Measurements from ENCODE around the gene TM7SF2.
"Not testable (repeated sequence)": the region's sequence is repeated elsewhere in the genome, so short reads cannot be mapped to it uniquely, and the experiment has no call there.

Gene TM7SF2

DNA sequence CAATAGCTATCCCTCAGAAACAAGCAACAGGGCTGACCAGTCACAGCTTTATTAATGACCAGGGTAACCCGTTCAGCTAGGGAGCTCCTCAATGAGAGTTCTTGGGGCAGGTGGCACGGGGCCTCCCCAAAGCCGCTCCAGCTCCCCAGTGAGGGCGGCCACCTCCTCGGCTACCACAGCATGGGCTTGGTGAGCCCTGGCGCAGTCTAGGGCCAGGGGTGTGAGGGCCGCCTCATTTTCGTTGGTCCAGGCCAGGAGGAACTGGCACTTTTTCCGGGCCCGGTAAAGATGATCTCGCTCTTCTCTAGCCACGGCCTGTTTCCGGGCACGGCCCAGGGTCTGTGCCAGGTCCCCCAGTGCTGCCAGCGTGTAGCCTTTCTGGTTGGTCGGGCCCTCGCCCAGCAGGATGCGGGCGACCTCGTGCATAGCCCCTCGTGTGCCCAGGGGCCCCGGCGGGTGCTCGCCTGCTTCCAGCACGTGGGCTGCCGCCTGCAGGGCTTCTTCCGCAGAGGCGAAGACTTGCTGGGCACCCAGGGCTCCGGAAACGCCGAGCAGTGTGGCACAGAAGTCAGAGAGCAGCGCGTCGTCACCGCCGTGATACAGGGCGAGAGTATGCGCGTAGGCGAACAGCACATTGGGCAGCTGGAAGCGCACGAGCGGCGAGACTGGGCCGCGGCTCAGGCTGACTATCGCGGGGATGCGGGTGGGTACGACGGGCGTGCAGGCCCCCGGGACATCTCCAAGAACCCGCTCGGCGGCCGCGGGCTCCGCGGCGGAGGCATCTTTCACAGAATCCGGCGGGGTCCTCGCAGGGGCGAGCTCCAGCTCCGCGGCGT is 4.9 kb downstream of the TM7SF2 start:
- peak; percentile 29 for DNase-seq

DNA sequence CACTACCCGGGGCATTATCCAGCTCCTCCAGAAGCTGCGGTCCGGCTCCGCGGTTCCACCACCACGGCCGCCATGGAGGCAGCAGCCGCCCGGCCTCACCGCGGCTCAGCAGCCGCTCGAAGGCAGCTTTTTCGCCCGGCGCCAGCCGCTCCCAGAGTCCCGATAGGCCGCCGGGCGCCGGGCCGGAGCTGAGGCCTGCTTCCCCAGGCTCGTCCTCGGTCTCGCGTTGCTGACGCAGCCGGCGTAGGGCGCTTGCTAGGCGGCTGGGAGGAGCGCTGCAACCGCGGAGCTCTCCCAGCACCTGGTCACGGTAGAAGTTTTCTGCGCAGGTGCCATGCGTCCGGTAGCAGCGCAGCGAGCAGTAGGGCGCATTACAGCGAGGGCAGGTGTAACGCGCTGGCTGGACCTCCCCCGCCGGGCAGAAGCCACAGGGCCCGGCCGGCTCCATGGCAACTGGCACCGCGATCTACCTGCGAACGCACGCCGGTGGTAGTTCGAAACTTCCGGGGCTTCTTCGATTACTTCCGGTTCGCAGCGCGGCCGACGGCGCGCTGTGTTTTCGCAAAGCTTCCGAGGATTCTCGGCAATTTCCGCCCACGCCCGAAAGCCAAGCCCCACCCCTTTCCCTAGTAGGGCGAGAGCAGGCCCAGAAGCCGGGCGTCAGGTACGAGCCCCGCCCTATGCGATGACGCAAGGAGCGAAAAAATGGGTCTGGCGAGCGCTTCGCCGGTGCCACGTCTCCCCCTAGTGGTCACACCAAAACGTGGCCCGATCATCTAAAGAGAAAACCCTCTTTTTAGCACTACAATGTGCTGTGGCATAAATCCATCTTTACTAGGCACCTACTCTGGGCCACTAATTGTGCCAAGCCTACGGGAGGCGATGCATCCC is 5.8 kb downstream of the TM7SF2 start, which contains the start of gene ZNHIT2:
ZNHIT2 (minus strand) TSS at position 496 of the 891 bp plus-strand sequence; CDS start at position 448, 48 bp downstream.
- DNase-seq = peak; percentile 99

DNA sequence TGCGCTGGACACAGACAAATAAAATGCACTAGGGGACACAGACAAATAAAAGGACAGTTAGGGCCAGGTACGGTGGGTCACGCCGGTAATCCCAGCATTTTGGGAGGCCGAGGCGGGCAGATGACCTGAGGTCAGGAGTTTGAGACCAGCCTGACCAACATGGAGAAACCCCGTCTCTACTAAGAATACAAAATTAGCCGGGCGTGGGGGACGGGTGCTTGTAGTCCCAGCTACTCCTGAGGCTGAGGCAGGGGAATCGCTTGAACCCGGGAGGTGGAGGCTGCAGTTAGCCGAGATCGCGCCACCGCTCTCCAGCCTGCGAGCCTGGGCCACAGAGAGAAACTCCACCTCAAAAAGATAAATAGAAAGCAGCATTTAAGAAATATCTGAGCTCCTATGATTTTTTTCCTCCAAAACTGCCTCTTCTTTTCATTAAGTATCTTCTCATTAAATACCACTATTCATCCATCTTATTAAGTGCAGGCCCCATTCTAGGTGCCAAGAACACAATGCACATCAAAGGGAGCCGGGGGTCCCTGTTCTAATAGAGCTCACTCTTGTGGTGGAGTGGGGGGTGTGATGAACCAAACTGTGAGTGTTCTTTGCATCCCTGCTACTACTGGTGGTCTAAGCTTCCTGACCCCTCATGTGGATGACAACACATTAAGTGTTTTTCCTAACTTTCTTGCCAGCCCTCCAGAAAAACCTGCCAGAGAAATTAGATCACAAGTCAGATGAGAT is 6.6 kb downstream of the TM7SF2 start:
- no peak for DNase-seq

DNA sequence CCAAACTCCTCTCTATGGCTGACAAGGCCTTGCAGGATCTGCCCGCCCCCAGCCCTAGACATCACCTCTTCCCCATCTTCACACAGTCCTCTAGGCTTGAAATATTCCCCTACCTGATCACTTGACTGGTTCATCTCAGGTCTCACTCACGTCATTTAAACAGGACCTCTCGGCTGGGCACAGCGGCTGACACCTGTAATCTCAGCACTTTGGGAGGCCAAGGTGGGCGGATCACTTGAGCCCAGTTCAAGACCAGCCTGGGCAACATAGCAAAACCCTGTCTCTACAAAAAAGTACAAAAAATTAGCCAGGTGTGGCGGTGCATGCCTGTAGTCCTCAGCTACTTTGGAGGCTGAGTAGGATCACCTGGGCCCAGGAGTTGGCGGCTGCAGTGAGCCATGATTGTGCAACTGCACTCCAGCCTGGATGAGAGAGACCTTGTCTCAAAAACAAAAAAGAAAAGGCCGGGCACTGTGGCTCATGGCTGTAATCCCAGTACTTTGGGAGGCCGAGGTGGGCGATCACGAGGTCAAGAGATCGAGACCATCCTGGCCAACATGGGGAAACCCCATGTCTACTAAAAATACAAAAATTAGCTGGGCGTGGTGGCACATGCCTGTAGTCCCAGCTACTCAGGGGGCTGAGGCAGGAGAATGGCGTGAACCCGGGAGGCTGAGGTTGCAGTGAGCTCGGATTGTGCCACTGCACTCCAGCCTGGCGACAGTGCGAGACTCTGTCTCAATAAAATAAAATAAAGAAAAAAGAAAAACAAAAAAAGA is 7.4 kb downstream of the TM7SF2 start:
- not testable (repeated sequence) for DNase-seq

DNA sequence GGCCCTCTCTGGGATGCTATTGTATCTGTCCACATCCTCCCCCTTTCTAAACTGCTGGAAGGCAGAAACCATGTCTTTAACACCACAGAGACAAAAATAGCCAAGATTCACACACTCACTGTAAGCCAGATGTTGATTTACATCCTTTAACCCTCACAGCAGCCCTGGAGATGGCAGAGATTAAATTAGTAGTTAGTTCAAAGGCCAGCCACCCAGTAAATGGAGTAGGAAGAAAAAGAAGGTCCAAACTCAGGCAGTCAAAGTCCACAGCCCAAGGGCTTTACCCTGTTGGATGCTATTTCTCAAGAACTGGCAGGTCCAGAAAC is 8.0 kb downstream of the TM7SF2 start:
- DNase-seq = no peak

DNA sequence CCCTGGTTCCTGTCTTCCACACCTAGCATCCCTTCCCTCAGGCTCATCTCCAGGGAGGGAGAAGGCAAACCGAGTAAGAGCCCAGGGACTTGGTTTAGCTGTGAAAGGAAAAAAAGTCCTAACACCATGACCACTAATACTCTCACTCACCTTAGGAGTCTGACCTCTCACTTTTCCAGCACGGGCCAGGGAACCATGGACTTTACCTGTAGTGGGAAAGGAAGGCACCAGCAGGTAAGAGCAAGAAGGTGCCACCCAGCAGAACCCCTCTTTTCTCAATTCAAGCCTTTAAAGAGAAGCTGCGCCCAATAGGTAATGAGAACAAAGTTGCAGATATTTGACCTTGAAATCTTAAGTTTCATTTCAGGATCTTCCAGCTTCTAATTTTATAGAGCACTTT is 9.2 kb downstream of the TM7SF2 start:
- DNase-seq = no peak

DNA sequence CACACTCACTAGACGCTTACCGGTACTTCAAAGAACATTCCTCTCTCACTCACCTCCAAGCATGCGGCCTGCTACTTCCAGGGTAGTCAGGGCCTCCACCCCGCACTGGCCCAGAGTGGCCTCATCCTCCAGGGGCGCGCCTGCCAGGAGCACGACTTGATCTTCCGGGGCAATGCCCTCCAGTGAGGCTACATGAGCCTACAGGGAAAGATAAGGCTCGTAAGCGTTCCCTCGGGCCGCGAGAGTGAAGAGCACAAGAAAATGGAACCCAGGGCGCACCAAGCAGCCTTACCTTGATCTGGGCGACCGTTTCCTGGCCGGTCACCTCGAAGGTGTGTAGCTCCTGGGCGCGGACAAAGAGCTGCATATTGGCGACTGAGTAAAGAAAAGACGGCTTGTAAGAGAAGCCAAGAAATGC is 9.8 kb downstream of the TM7SF2 start:
- no peak for DNase-seq

DNA sequence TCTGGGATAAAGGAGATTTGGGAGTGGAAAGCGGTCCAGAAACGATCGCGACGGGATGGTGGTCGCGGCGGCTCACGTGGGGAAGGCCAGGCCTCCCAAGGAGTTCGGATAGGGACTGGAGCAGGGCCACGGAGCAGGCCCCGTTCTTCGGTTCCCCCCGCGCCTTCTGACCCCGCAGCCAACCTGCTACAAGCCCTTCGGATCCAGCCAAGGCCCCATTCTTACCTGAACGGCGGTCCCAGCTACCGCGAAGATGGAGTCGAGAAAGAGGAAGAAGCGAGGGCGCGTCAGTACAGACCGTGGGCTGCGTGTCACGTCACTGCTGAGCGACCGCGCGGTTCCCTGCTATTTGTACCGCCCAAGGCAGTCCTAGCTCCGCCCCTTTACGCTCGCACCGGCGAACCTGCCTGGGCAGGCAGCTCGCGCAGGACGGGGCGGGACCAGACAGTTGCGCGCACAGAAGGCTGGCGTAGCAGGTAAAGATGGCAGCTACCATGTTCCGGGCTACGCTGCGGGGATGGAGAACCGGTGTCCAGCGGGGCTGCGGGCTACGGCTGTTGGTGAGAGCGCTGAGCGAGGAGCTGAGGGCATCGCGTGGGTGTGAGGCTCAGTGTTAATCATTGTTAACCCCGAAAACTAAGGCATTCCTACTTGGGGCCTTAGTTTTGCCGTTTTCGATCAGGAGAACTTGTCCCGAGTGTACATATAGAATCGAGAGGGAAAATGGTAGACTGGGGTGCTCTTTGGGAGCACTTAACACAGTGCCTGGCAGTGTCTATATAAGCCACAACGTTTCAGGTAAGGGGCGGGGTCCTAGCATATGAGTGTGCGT is 10.4 kb downstream of the TM7SF2 start, which contains the start of the genes FAU and MRPL49:
FAU (minus strand) TSS at position 270 of the 832 bp plus-strand sequence. CDS start 321 bp downstream, outside the sequence.
MRPL49 (plus strand) TSS at position 457 of the 832 bp plus-strand sequence; CDS start at position 483, 26 bp downstream.
- peak; percentile 94 for DNase-seq

DNA sequence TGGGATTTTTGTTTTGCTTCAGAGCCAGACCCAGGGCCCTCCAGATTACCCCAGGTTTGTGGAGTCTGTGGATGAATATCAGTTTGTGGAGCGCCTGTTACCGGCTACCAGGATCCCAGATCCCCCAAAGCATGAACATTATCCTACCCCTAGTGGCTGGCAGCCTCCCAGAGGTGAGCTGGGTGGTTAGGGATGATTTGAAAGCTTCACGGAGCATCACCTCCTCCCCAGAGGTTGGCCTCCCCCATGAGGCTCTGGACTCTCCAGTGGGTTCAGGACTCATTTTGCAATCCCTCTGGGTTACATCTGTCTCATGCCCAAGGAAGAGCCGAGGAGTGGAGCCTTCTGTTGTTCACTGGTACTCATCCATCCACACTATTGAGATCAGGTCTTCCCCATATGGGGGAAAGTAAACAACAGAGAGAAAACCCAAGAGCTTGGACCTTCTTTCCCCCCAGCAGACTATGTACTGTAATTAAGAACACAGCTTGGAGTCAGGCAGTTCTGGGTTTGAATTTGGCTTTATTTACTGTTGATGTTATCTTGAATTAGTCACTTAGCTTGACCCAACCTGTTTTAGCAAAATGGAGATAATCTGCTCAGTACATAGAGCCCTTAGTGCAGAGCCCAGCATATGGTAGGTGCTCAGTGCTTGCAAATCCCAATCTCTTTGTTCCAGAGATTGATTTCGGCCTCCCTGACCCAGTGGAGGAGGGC is 13.0 kb downstream of the TM7SF2 start:
- no peak for DNase-seq

DNA sequence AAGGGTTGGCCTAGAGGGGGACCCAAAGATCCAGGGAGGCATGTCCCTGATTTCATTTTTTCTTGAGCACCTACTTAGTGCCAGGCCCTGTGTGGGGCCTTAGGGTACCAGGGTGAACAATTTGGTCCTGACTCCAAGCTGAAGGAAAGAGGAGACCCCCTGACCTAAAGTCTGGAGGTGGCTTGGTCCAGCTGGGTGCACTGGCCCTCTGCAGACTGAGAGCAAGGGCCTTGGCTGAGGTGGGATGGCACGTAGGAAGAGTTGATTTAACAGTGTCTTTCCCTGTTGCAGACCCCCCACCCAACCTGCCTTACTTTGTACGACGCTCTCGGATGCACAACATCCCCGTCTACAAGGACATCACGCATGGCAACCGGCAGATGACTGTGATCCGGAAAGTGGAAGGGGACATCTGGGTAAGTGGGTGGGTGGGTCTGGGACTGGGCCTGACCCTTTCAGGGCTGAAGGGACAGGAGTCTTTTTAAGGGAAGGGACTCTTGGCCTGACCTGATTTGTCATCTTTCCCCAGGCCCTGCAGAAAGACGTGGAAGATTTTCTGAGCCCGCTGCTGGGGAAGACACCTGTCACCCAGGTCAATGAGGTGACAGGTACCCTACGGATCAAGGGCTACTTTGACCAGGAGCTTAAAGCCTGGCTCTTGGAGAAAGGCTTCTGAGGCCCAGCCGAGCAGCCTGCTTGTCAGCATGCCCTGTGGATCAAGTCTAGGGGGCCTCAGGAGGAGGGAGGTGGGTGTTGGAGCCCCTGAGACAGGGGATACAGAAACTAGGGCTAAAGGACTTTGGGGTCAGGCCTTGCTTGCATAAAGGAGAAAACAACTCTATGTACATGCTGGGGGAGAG is 13.8 kb downstream of the TM7SF2 start:
- no peak for DNase-seq

DNA sequence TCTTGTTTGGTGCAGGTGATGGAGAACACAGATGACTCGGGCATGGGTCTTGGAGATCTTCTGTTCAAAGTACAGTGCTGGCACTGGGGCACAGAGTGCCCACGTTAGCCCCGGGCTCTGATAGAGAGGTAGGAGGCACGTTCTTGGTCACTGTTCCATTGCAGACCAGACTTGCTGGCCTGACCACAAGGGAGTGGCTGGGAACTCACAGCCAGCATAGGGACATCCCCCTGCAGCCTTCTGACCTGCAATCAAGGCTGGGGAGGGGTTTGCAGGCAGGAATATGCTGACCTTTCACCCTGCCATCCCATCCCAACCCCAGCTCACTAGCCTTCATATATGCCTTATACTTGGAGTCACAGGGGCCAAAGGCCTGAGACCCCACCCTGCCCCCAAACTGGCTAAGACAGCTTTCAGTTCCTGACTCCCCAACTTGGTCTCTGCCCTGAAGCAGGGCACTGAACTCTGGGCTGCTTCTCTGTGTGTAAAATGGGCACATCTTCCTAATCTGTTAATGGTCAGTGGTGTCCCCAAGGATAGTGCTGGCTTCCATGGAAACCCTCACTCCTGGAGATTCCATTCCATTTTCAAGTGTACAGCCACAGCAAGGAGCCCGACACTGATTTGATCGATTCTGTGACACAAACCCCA is 15.1 kb downstream of the TM7SF2 start:
- no peak for DNase-seq

DNA sequence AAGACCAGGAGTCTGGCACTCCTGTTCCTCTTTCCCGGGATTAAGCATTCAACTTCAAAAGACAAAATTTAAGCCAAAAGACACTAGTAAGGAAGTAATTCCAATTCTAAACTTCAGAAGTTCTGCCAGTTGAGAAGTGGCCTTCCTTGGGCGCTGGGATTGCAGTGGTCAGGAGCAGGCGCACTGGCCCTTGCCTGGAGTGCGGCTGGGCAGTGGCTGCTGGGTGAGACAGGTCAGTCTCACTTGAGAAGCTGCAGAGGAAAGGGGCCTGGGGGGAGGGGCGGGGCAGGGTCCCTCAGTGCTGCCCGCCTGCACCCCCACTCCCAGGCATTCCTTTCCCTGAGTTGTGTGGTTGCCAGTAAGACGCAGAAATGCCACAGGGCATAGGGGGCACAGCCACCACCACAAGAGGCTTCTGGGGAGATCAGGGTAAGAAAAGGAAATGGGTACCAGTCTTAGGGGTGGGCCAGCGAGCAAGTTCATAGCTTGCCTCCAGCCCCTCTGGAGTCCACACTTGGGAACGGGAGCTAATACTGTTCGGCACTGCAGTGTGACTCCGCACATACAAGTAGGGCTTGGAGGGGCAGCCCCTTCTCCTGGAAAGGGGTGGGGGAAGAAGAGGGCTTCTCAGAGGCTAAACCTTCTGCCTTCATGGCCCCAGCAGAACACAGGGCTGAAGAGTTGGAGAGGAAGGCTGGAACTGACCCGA is 16.0 kb downstream of the TM7SF2 start:
- DNase-seq = no peak

DNA sequence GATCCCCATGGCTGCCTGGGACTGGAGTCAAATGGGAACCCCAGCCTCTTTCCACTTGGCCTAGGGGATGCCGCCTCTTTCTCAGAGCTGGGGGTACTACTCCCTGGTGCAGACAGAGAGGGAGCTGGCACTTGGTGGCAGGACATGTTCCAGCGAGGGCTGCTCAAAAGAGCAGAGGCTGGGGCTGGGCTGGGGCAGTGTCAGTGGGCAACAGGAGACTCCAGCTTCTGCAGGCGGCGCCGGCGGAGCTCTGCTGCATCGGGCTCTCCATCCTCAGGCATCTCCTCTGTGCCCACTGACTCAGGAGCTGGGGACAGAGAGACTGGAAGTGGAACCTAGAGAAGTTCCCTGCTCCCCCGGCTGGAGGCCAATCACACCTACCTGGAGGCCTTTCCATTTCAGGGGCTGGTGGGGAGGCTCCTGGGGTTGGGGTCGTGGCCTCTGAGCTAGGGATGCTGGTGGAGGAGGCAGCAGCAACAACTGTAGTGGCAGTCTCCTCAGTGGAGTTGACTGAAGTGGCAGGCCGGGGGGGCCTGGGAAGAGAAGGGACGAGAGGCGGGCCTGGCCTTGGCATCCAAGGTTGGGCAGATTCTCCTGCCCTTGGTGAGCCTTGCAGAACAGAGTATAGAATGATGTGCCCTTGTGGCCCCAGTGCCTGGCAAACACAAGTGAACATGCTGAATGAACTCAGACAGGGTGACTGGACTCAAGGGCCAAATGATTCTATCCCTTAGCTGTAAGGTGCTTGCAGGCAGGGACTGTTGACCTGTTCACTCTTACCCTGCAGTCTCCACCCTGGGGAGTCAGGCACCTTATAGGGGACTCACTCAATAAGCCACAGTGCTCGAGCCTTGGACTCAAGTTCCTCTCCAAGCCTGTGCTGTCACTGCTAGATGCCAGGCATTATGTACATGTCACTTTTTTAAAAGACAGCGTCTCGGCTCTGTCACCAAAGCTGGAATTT is 16.8 kb downstream of the TM7SF2 start:
- no peak for DNase-seq

DNA sequence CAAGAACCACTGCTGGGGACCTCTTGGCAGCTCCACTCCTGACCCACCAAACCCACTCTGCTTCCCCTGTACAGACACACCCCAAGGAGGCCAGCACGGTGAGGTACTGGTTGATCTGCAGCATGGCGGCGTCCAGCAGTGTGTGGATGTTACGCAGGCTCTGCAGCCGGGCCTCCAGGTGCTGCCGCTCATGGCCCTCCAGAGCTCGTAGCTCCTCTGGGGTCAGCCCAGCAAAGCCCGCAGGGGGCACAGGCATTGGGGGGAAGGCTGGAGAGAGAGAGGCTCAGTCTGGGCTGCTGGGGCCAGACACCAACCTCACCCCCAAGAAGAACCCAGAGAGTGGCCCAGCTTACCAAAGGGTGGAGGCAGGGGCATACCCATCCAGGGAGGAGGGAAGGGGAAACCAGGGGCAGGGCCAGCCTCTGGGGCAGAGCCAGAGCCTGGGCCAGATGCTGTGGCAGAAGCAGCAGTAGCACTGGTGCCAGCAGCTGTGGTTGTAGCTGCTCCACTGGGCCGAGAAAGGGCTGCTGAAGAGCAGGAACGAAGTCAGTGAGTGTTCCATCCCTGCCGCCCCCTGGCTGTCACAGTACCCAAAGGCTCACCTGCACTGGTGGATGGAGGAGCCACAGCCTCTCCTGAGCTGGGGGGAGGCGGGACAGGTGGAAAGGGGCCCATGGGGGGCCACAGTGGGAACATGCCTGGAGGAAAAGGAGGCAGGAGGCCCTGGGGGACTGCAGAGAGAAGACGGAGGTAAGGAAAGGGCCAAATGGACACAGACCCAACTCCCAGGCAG is 18.2 kb downstream of the TM7SF2 start:
- no peak for DNase-seq

DNA sequence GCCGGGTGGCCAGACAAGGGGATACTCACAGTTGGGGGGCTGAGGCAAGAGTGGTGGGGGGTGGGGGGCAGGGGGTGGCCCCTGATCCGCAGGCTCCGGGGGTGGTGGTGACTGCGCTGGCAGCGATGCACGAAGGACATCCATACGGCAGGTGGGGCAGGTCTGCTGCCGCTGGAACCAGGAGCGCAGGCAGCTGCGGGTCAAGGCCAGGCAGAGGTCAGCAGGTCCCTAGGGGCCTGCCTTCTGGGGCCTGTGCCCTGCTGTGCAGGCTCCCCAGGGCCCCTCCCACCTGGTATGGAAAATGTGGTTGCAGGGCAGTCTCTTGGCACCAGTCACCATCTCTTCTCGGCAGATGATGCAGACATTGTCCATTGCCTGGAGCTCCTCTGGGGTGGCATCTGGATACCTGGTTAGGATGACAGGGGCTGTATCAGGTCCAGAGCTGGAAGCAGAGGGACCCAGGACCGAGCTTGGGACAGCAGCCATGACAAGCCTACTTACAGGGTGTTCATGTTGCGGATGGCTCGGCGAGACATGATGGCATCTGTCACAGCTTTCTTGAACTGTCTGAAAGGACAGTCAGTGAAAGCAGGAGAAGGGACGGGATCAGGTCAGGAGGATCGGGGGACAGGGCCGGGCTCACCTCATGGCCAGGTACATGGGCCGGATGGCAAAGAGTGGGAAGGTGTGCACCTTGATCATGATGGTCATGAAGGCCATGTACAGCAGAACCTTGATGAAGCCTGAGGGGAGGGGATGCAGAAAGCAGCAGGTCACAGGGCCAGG is 19.2 kb downstream of the TM7SF2 start:
- no peak for DNase-seq

Data from DMS79 (cell line).